ENCODE measurements around the gene HIPK2.

Gene HIPK2

DNA sequence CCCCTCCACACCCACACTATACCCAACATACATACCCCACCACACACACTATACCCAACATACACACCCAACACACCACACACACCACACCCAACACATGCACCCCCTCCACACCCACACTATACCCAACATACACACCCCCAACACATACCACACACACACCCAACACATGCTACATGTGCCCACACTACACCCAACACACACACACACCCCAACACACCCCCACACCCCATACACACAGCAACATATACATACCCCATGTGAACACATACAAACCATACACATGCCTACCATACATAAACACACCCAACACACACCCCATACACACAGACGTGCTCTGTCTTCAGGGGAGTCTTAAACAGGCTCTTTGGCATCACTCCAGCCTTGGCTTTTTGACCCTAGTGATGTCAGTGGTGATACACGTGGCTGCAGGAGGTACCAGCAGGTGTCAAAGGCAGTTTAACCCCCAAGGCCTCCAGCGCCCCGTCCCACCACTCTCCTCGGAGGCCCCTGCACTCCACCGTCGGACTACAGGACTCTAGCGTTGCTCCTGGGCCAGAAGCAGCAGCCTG, 73.4 kb downstream of the HIPK2 start:
- H3K4me1 ChIP-seq (ENCODE audit: control insufficient read depth, insufficient read depth, low read length, unreplicated experiment), result peaks cover 10% of the 10 kb centered on the region
- peak overlapping the region; percentile 48 for H3K27ac ChIP-seq (ENCODE audit: low read depth, low read length)
- H3K4me3 ChIP-seq (ENCODE audit: low read depth, low read length), result no peak overlapping the region
- H3K36me3 ChIP-seq (ENCODE audit: insufficient read depth, low read length), result peaks cover 39% of the 10 kb centered on the region
- no peaks in the 10 kb centered on the region for H3K27me3 ChIP-seq (ENCODE audit: insufficient read depth, low read length)
- H2AFZ ChIP-seq (ENCODE audit: low read length, unreplicated experiment), result no peak overlapping the region
- H3K79me2 ChIP-seq (ENCODE audit: control insufficient read depth, insufficient read depth, low read length, unreplicated experiment), result peaks cover 97% of the 10 kb centered on the region

DNA sequence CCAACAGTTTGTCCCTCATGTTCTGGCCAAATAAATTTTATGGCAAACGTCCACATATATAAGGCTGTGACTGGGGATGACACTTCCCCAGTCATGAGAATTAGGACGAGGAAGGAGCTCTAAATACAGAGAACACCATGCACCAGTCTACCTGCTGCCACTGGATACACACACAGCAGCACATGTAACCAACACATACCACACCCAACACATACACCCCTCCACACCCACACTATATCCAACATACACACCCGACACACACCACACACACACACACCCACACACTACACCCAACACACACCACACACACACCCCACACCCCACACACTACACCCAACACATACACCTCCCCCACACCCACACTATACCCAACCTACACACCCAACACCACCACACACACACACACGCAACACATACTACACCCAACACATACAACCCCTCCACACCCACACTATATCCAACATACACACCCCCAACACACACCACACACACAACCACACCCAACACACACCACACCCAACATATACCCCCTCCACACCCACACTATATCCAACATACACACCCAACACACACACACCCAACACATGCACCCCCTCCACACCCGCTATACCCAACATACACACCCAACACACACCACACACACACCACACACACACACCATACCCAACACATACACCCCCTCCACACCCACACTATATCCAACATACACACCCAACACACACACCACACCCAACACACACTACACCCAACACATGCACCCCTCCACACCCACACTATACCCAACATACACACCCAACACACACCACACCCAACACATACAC, 74.1 kb downstream of the HIPK2 start:
- no peak overlapping the region for H2AFZ ChIP-seq (ENCODE audit: low read length, unreplicated experiment)
- H3K4me1 ChIP-seq (ENCODE audit: control insufficient read depth, insufficient read depth, low read length, unreplicated experiment), result peaks cover 8% of the 10 kb centered on the region
- peaks cover 38% of the 10 kb centered on the region for H3K36me3 ChIP-seq (ENCODE audit: insufficient read depth, low read length)
- no peaks in the 10 kb centered on the region for H3K27me3 ChIP-seq (ENCODE audit: insufficient read depth, low read length)
- H3K4me3 ChIP-seq (ENCODE audit: low read depth, low read length), result no peak overlapping the region
- peak overlapping the region; percentile 48; the same call in 1 of the 2 replicates for H3K27ac ChIP-seq (ENCODE audit: low read depth, low read length)
- peaks cover 98% of the 10 kb centered on the region for H3K79me2 ChIP-seq (ENCODE audit: control insufficient read depth, insufficient read depth, low read length, unreplicated experiment)

DNA sequence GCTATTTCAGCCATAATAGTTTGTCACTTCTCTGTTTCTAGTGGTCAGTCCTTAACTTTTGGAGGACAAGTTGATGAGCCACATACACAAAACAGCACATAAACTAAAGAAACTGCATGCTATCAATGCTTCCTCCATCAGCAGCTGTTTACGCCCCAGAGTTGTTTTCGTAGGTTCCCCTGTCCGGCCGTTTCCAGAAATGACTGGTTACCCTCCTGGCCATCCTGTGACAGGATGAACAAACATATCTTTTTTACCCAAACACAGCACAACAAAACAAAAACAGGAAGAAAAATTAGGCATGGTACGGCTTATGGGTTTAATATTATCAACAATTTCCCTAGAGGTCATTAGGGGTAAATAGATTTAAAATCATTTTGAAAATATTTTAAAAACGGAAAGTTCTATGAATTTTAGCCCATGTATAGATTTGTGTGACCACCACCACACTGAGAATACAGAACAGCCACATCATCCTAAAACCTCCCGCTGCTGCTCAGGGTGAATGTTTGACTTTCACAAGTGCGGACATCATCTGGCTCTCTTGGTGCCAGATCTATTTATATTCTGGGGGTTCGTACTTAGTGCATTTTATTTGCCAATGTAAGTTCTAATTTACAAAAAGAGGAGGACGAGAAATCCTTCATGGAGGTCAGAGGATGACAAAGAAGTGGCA, 74.8 kb downstream of the HIPK2 start:
- H3K27me3 ChIP-seq (ENCODE audit: insufficient read depth, low read length), result no peaks in the 10 kb centered on the region
- H3K27ac ChIP-seq (ENCODE audit: low read depth, low read length), result peak overlapping the region; percentile 48
- H3K4me1 ChIP-seq (ENCODE audit: control insufficient read depth, insufficient read depth, low read length, unreplicated experiment), result peaks cover 11% of the 10 kb centered on the region
- H2AFZ ChIP-seq (ENCODE audit: low read length, unreplicated experiment), result no peak overlapping the region
- H3K79me2 ChIP-seq (ENCODE audit: control insufficient read depth, insufficient read depth, low read length, unreplicated experiment), result peaks cover 98% of the 10 kb centered on the region
- H3K4me3 ChIP-seq (ENCODE audit: low read depth, low read length), result no peak overlapping the region
- H3K36me3 ChIP-seq (ENCODE audit: insufficient read depth, low read length), result peaks cover 38% of the 10 kb centered on the region

DNA sequence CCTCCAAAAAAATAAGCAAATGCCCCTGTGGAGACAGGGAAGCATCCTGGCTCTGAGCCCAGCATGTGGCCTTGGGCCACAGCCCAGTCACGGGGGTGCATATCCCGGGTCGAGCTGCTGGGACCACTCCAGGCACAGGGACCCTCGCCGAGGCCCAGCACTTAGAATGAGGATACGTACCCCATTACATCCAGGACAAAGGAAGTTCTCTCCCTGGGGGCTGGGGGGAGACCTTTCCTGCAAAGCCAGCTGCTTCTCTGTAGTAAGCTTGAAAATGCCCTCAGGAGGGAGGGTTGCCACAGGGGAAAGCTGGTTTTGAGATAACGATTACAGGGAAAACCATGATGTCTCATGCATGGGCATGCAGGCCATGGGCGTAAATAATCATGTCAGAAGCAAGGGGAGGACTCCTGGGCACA, 75.5 kb downstream of the HIPK2 start:
- no peak overlapping the region for H2AFZ ChIP-seq (ENCODE audit: low read length, unreplicated experiment)
- H3K79me2 ChIP-seq (ENCODE audit: control insufficient read depth, insufficient read depth, low read length, unreplicated experiment), result peaks cover 97% of the 10 kb centered on the region
- peak overlapping the region; percentile 48; the same call in 1 of the 2 replicates for H3K27ac ChIP-seq (ENCODE audit: low read depth, low read length)
- no peaks in the 10 kb centered on the region for H3K27me3 ChIP-seq (ENCODE audit: insufficient read depth, low read length)
- peaks cover 12% of the 10 kb centered on the region for H3K4me1 ChIP-seq (ENCODE audit: control insufficient read depth, insufficient read depth, low read length, unreplicated experiment)
- peaks cover 32% of the 10 kb centered on the region for H3K36me3 ChIP-seq (ENCODE audit: insufficient read depth, low read length)
- no peak overlapping the region for H3K4me3 ChIP-seq (ENCODE audit: low read depth, low read length)

DNA sequence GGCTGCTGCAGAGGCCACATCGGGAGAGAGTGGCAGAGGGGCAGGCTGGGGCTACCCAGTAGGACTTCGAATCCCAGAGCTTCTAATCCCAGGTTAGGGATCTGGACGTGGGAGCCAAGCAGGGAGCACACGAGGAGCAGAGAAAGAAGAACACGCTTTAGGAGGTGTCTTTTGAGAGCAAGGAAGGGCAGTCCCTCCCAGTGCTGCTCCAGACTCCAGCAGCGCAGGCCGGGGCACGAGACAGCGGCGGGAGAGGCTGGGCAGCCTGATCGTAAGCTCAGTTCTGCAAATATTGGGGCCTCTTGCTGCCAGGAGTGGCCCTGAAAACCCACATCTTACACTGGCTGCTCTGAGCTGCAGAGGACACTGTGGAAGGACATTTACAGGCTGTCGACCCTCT, 75.9 kb downstream of the HIPK2 start:
- Histone ChIP-seq H3K4me1 (ENCODE audit: control insufficient read depth, insufficient read depth, low read length, unreplicated experiment) (peaks cover 16% of the 10 kb centered on the region), H3K79me2 (ENCODE audit: control insufficient read depth, insufficient read depth, low read length, unreplicated experiment) (peaks cover 97% of the 10 kb centered on the region), H3K36me3 (ENCODE audit: insufficient read depth, low read length) (peaks cover 32% of the 10 kb centered on the region), H3K27me3 (ENCODE audit: insufficient read depth, low read length) (no peaks in the 10 kb centered on the region), H2AFZ (ENCODE audit: low read length, unreplicated experiment) (no peak overlapping the region), H3K4me3 (ENCODE audit: low read depth, low read length) (no peak overlapping the region), H3K27ac (ENCODE audit: low read depth, low read length) (no peak overlapping the region)

DNA sequence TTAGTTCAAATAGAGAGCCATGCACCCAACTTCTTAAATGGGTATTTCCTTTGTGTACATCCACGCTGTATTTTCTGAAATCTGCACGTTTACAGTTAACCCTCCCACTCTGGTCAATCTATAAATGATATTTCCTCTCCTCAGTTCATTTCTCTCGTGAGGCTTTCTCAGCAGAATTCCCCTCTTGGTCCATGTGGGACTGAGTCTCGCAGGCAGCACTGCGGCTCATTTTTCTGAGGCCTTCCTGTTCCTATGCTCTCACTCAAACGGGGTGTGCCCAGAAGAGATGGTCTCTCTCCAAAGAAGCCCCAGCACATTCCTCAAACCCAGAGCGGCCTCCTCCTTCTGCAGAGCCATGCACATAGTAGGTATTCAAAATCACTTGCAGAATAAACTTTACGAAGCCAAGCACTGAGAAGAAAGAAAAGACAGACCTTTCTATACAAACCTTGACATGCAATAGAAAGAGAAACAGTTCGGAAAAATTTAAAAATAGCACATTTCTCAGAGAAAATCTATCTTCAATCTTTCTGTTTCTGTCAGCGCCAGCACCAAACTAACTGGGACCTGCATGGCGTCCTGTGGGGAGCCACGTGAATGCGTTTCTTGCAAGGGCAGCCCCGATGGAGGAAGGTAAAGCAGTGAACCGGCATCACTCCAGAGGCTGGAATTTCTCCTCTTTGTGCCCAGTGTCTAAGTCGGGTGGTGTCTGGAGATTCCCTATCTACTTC, 77.1 kb downstream of the HIPK2 start:
- peaks cover 28% of the 10 kb centered on the region for H3K36me3 ChIP-seq (ENCODE audit: insufficient read depth, low read length)
- no peak overlapping the region for H3K27ac ChIP-seq (ENCODE audit: low read depth, low read length)
- H3K4me1 ChIP-seq (ENCODE audit: control insufficient read depth, insufficient read depth, low read length, unreplicated experiment), result peaks cover 27% of the 10 kb centered on the region

DNA sequence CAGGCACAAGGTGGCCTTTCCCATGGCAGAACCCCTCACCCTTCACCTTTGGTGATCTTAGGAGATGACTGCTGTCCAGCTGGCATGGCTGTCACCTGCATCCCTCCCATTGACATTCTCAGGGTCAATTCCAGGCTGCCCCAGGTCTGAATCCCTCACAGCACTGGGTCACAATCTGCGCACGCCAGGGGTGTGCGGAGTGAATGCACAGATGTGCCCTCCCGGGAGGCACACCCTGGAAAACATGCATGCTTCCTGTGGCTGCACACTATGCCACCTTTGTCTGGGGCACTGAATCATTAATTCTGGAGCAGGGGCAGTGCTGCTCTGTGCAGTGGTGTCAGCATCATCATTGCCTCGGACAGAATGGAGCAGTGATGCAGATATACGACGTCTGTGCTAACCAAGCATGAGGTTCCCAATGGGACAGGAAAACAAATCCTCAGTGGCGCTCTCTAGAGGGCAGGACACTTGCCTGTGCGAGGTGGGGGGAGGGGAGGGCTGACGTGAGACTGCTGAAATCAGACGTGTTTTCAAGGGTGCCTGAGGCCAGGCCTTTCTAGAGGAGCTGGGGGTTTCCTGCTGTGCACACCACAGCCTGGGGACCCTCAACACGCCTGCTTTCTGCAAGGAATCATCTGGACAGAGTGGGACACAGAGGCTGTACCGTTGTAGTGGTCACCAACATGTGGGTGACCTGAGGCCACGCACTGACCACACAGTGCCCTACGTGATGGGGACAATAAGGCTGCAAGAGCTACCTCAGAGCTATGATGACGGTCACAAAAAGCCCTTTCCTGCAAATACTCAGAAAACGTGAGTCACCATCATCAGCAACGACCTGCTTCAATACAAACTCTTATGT, 77.9 kb downstream of the HIPK2 start:
- Histone ChIP-seq H3K27me3 (ENCODE audit: insufficient read depth, low read length) (no peaks in the 10 kb centered on the region), H3K36me3 (ENCODE audit: insufficient read depth, low read length) (peaks cover 28% of the 10 kb centered on the region), H3K4me1 (ENCODE audit: control insufficient read depth, insufficient read depth, low read length, unreplicated experiment) (peaks cover 31% of the 10 kb centered on the region), H3K4me3 (ENCODE audit: low read depth, low read length) (no peak overlapping the region), H3K79me2 (ENCODE audit: control insufficient read depth, insufficient read depth, low read length, unreplicated experiment) (peaks cover 95% of the 10 kb centered on the region), H3K27ac (ENCODE audit: low read depth, low read length) (no peak overlapping the region), H2AFZ (ENCODE audit: low read length, unreplicated experiment) (no peak overlapping the region)

More for the DNA sequence above, 77.1 kb downstream of the HIPK2 start:
- no peak overlapping the region for H3K4me3 ChIP-seq (ENCODE audit: low read depth, low read length)
- no peaks in the 10 kb centered on the region for H3K27me3 ChIP-seq (ENCODE audit: insufficient read depth, low read length)
- H2AFZ ChIP-seq (ENCODE audit: low read length, unreplicated experiment), result no peak overlapping the region
- peaks cover 96% of the 10 kb centered on the region for H3K79me2 ChIP-seq (ENCODE audit: control insufficient read depth, insufficient read depth, low read length, unreplicated experiment)

DNA sequence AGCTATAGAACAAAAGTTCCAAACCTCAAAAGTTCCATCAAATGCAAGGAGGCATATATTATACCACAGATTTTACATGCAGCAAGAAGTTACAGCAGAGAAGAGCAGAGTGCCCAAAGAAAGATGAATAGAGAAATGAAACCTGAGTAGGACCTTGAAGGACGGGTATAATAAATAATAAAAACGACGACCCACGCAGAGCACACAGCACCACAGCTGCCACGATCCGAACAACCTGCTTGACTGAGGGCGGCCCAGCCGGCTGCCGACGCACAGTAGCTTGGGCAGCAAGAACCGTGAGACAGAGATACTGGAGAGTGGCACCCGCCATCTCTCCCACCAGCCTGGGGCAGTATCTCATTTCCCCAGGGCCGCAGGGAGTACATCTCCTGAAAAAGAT, 79.0 kb downstream of the HIPK2 start:
- Histone ChIP-seq H3K4me1 (ENCODE audit: control insufficient read depth, insufficient read depth, low read length, unreplicated experiment) (peaks cover 23% of the 10 kb centered on the region), H3K4me3 (ENCODE audit: low read depth, low read length) (no peak overlapping the region), H2AFZ (ENCODE audit: low read length, unreplicated experiment) (no peak overlapping the region), H3K27ac (ENCODE audit: low read depth, low read length) (no peak overlapping the region), H3K27me3 (ENCODE audit: insufficient read depth, low read length) (no peaks in the 10 kb centered on the region), H3K79me2 (ENCODE audit: control insufficient read depth, insufficient read depth, low read length, unreplicated experiment) (peaks cover 95% of the 10 kb centered on the region), H3K36me3 (ENCODE audit: insufficient read depth, low read length) (peaks cover 22% of the 10 kb centered on the region)

DNA sequence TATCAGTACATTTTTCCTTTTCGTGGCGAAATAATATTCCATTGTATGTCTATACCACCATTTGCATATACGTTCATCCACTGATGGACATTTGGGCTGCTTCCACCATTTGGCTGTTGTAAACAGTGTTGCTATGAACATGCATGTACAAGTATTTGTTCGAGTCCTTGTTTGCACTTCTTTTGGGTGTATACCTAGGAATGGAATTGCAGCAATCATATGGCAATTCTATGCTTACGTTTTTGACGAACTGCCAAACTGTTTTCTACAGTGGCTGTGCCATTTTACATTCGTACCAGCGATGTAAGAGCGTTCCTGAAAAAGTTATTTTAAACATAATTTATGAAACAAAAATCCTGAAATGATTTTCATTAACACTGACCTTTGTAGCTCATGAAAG, 79.5 kb downstream of the HIPK2 start:
- H3K4me1 ChIP-seq (ENCODE audit: control insufficient read depth, insufficient read depth, low read length, unreplicated experiment), result peaks cover 23% of the 10 kb centered on the region
- H3K27me3 ChIP-seq (ENCODE audit: insufficient read depth, low read length), result no peaks in the 10 kb centered on the region
- no peak overlapping the region for H3K4me3 ChIP-seq (ENCODE audit: low read depth, low read length)
- H3K79me2 ChIP-seq (ENCODE audit: control insufficient read depth, insufficient read depth, low read length, unreplicated experiment), result peaks cover 95% of the 10 kb centered on the region
- H3K27ac ChIP-seq (ENCODE audit: low read depth, low read length), result no peak overlapping the region
- no peak overlapping the region for H2AFZ ChIP-seq (ENCODE audit: low read length, unreplicated experiment)
- peaks cover 22% of the 10 kb centered on the region for H3K36me3 ChIP-seq (ENCODE audit: insufficient read depth, low read length)

Measured in ACC112 (cell line).